Stimulated activated CD4-positive, alpha-beta T cell treated with anti-CD3 and anti-CD28 coated beads, Interleukin-12 subunit alpha, Interleukin-12 subunit beta, amount 100 ng/mL, for 24 hours (primary cell): ENCODE measurements around the gene DYSF.

Experiments
- DNase-seq, 2 experiments: peaks; one replicate each; pipeline ENCODE4 v3.0.0-alpha.2; 2020; ENCODE audit warnings: low read depth in 2 of 2

DYSF gene

DNA sequence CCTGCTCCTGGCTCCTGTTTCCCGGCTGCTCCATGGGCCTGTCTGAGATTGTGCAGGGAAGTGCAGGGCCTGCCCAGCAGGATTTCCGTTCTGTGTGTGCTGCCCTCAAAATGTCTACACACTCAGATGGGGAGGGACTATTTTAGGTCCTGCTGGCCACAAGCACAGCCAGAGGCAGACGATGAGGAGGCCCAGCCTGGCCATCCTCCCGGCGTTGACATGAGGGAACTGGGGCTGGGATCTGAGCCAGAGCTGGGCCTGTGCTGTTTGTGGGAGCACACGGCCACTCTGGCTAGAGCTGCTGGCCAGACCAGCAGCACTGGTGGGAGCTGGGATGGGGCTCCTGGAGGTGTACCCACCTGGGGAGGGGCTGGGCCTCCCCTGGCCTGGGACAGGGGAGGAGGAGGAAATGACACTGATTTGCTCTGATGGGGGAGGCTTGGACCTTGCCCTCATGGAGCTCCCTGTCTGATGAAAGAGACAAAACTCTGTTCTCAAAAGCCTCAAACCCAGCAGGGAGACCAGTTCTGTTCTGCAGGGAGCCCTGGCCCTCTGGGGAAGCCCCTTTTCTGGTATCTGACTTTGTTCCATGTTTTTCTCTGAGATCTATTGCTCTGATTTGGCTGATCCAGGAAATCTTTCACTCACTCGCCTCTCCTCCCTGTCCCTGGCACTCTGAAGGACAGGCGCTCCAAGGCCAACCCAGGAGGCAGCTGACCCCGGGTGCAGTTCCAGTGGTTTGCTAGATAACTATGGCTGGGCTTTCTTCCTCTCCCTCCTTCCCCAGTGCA is 161.8 kb downstream of the DYSF start:
- DNase-seq: no peak

DNA sequence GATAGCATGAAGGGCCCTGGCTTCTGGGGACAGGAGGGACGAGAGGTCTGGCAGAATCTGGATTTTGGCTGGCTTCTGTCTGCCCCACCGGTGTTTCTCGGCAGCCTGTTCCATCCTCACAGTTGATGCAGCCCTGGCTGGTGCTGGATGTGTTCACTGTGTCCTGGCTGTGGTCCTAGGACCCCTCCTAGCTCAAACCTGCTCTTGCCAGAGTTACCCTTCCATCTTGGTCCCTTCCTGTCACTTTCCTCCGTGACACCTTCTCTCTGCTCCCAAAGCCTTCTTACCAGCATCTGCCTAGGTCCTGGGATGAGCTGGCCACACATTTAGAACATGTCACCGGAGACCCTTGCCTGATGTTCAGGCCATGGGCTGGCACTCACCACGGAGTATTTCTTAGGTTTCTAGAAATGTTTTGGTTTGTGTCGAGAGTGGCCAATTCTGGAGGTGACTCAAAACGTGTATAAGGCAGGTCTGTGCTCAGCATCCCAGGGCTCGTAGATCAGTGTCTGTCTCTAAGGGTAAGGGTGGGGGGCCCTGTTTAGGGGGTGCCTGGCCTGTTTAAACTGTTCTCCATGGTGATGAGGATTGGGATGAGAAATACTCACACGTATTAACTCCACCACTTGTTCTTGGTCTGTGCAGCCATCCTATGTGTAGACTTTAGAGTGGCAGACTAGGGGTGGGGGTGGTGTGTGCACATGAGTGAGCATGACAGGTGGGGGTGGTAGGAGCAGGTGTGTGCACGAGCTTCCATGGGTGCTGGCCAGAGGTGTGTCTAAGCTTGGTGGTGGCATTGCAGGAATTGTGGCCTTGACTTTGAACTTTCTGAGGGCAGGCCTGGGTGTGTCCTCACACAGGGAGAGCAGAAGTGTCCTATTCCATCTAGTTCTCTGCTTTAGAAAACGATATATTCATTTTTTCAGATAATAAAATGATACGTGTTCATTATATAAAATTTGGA is 162.7 kb downstream of the DYSF start:
- no peak for DNase-seq

DNA sequence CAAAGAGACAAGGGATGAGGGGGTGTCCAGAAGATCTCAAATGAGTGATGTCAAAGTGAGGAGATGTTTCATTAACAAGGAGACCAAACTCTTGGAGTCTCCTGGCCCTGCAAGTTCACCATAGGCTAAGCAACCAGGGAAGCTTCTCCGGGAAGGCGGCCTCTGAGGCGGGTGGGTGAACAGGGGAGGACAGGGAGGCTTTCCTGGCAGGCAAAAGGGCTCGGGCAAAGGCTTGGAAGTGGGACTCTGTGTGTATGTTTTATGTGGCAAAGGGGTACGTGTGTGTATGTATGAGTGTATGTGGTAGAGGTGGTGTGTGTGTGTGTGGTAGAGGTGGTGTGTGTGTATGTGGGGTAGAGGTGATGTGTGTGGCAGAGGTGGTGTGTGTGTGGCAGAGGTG is 163.9 kb downstream of the DYSF start:
- DNase-seq: no peak

DNA sequence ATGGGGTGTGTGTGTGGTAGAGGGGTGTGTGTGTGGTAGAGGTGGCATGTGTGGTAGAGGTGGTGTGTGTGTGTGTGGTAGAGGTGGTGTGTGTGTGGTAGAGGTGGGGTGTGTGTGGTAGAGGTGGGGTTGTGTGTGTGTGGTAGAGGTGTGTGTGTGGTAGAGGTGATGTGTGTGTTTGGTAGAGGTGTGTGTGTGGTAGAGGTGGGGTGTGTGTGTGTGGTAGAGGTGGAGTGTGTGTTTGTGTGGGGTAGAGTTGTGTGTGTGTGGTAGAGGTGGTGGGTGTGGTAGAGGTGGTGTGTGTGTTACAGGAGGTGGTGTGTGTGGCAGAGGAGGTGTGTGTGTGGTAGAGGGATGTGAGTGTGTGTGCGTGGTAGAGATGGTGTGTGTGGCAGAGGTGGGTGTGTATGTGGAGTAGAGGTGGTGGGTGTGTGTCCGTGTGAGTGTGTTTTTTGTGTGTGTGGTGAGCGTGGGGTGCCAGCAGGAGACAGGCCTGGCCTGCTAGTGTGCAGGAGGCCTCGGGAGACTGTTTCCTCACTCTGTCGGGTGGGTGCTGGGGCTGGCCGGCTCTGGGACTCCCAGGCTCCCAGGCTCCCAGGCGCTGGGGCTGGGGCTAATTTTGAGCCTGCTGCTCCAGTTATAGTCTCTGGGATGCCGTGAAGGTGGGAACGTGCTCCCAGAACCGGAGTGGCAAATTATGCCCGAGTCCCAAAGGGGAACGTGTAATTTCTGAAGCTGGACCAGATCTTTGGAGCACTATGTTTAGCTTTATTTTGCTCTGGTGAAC is 165.2 kb downstream of the DYSF start:
- no peak for DNase-seq

DNA sequence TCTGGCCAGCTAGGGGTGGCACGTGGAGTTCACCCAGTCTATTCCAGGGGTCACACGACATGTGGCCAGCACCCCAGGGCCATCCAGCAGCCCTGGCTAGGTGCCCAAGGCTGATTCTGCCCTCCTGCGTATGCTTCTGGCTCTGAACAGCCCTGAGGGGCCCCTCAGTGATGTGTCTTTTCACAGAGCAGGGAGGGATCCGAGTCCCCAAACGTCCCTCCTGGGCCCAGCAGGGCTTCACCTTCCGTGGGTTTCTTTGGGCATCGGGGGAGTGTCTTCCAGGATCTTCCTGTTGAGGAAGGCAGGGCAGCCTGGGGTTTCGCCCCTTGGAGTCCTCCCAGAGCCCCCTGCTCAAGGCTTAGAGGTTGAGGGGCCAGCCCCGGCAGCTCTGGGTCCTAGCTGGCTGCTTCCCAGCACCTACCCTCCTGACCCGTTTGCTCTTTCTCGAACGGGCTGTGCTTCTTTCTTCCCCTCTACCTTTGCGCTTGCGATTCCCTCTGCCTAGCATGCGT is 165.9 kb downstream of the DYSF start:
- no peak for DNase-seq

DNA sequence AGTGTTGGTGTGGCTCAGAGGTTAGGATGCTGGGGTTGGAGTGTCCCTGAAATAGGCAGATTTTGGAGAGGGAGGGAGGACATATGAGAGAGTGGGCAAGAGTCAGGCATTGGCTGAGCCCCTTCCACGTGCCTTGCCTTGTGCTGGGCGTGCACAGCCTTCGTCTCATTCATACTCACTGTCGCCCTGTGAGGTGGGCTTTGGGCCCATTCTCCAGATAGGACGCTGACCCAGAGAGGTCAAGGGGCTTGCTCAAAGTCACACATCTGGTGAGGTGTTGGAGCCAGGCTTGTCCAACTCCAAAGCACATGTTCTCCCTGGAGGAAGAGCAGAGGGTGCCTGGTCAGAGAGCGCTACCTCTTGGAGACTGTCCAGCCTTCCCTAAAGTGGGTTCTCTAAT is 166.8 kb downstream of the DYSF start:
- DNase-seq: no peak

DNA sequence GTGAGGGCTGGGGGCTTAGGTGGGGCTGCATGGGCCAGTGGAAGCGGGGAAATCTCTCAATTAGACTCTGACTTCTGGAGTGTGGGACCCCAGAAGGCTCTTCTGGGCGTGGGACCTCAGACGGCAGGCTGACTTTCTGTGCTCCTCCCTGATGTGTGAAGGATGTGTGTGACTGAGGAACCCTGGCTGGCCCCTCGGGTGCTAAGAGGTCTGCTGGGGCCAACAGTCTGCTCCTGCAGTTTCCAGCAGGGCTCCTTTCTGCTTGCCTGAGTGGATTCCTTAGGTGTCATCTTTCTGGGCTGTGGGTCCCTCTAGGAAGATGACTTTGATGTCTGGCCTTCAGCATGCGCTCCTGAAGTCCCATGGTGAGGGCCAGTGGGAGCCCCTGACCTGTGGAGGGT is 167.5 kb downstream of the DYSF start:
- DNase-seq: no peak

DNA sequence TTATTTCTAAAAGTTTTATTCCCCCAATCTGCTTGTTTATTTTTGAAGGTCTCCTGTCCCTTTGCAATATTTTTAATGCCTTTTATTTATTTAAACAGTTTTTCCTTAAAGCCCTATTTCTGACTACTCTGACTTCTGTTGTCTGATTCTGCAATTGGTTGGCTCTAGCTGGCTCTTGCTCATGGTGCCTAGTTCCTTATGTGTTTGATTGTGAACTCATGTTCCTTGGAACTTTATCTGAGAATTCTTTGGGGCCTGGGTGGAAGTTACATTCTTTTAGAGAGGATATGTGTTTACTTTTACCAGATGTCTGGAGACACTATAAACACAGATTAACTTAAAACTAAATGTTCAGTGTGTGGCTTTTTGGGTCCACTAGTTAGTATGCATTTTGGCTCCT is 175.9 kb downstream of the DYSF start:
- no peak for DNase-seq

DNA sequence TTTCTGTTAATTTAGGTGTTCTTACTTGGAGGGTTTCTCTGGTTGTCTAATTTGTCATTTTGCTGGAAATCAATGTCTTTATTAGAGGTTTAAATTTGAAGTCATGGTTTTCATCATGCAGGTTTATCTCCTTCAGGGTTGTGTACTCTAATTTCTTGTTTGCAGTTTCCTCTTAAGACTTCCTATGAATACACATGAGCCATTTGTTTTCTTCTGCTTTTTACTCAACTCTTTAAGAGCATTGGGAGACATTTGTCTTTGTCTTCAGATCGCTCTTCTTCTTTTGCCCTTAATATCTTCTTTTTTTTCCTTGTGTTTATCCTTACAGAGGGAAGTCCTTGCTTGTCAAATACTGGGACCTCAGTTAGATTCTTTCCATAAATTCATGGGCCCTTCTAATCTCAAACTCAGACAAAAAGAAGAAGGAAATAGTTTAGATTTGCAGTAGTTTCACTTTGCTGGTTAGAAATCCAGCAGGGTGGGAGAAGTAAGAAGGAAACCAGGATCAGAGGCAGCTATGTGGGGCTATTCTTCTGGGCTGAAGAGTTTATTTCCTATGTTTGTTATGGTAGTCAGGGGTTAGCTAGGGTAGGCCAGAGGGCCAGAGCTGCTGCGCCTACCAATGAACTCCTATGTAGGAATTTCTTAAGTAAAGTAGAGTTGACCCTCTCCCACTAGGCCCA is 176.6 kb downstream of the DYSF start:
- no peak for DNase-seq

DNA sequence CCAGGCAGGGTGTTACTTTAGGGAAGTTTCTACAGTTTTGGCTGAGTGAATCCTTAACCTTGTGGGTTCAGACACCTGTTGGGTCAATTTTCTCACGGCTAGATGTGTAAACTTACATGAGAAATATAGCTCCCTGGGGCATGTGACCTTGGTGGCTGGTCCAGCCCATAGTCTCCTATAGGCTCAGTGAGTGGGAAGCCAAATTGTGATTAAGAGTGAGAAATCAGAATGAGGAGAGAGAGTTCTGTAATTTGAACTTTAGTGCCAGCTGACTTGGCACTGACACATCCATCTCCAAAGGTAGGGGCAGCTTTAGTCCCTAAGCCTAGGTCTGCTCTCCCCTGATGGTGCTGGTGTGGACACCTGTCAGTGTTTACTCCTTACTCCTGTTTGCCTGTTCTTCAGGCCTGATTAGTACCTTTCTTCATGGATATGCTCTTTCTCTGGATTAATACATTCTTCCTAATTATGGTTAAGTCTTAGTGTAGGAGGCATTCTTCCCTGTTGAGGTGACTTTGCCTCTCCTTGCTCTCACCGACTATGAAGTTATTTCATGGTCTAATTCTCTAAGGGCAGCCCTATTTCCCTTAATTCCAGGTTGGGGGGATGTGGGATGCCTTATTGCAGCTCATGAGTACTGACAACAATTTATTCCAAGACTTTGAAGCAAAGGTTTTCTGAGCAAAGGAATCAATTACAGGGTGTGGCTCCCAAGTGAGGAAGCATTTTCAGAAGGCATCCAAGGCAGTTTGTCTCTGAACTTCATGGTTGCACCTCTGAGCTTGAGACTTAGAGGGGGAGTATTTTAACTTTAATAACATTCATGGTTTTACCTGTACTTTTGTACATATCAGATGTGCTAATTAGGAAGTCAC is 177.3 kb downstream of the DYSF start:
- DNase-seq: no peak

DNA sequence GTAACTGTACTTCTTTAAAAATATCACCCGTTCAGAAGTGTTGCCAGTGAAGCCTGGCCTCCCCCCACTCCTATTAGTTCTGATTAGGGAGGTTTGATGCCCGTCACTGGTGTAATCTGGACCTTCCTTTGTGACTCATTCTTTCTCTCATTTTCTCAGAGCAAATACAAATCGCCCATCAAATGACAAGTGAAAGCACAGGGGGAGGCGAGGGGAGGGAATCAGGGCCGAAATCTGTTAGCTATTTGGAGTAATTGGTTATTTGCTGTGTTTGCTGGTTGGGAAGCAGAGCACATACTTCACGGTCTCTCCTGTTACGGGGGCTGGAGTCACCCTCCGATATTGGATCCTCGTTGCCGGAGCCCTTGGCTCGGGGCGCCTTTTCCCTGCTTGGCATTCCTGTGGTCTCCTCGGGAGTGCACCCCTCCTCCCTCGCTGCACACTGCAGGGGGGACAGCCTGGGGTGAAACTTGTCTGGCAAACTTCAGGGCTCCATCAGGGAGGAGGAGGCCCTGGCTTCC is 178.1 kb downstream of the DYSF start:
- no peak for DNase-seq

DNA sequence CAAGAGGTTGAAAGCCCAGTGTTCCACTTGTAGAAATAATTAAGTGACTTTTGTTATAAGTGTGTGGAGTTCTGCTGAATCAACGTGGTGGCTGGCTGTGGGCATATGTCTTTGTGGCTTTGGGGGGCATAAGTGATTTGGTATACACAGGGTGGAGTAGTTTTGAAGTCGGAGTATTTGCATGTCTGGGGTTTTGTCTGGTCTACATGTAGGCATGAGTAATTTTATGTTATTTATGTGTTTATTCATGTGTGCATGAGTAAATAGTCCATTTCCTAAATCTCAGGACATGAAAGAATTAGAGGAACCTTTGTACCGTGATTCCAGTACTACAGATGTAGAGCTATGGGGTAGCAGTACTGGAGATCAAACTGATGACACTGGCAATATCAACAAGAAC is 179.7 kb downstream of the DYSF start:
- no peak for DNase-seq

DNA sequence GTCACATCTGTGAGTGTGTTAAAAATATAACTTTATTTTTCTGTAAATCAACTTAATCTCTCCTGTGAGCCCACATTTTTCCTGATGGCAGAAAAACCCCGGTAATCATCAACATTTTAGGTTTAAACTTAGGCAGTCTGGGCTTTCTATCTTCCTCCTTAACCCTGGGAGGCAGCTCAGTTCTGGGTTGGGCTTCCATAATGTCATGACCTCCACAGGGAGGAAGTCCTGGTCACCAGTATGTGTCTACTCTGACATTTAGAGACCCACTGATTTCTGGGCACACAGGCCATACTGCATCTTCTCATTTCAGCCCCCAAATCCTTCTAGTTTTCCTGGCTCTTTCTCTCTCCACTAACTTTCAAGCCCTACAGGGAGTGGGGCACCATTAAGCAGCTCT is 181.2 kb downstream of the DYSF start:
- no peak for DNase-seq

DNA sequence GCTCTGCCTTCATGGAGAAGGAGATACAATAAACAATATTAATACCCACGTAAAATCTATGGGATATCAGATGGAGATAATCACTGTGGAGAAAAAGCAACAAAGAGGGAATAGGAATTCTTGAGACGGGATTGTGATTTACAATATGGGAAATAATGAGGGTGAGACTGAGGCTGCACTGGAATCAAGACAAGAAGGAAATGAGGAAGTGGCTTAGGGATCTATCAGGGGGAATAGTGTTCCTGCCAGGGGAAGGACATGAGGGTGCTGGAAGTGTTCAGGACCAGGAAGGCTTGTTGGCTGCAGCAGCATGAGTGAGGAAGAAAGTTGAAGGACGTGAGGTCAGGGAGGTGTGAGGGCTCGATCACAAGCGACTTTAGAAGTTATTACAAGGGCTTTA is 182.4 kb downstream of the DYSF start:
- no peak for DNase-seq

DNA sequence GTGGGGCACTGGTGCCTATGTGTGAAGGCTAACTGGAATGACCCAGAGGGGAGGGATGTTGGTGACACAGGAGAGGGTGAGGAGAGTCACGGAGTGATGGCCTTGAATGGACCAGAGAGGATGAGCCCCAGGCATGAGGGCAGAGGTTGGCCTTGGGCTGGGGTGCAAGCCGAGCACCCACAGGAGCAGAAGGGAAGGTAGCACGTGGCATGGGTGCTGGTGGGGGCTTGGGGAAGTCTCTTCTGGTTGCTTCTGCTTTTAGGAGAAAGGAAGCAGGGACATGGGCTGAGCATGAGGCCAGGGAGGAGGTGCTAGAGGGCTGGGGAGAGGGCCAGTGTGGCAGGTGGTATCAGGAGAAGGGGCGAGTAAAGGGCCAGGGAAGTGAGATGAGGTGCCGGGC is 183.8 kb downstream of the DYSF start:
- DNase-seq: no peak

DNA sequence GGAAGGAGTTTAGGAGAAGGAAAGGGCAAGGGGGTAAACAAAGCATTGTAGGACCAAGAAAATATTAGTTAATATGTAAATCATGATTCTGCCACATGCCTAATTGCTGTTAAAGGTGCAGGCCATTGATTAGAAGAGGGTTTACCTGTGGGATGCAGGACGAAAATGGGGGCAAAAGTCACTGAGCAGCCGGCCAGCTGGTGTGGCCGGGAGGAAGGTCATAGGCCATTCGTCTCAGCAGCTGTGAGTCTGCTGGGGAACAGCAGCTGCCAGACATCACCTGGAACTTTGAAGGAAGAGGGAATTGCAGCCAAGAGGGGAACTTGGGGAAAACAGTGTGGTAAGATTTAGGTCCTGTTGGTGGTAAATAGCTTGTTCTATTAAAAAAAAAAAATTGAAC is 184.4 kb downstream of the DYSF start:
- no peak for DNase-seq

DNA sequence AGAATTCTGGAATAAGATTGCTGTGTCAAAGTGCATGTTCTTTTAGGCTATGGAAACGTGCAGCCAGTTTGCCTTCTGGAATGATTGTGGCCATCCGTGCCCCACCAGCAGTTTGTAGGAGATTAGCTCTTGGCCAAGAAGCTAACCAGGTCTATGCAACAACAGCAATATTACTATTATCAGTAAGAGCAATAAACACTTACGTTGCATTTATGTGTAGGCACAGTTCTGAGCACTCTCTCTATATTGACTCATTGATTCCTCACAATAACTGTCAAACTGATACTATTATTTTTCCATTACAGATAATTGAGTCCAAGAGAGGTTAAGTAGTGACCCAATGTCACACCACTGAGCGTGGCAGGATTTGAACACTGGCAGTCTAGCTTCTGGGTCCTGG is 186.4 kb downstream of the DYSF start:
- no peak for DNase-seq

DNA sequence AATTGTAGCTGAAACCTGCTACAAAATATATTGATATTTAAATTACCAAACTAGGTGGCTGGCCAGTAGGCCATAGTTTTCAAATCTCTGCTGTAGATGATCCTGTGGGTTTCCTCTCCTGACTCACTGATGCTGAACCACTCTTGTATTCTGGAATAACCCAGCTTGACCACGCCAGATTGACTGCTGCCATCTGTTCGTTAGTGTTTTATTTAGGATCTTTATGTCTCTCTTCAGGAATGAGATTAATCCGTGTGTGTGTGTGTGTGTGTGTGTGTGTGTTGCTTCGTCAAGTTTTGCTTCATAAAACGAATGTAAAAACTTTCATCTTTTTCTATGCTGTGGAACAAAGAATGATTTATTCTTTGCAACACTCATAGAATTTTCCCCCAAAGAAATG is 187.1 kb downstream of the DYSF start:
- DNase-seq: no peak

DNA sequence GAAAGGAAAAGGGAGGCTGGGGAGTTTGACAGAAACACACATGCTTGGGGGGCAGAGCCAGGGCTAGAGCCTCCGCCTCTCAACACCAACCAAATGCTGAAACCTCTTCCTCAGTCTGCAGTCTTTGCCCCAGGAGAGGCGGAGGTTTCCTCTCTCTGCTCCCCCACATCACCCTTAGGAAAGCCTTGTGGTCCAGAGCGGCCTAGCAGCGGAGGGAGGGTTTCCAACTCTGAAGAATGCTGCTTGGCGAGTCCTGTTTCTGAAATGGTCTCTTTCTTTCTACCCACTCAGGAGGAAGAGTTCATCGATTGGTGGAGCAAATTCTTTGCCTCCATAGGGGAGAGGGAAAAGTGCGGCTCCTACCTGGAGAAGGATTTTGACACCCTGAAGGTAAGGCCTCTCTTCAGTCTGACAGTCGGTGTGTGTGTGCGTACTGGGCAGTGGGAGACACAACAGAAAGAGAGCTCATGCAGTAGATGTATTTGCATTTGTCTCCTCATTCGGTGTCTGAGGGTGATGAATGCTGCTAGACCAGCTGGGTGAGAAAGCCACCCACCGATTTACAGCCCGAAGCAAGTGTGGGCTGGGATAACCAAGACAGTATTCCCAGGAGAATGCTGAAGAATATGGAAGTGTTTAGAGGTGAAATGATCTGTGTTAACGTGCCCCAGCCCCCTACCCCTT is 190.5 kb downstream of the DYSF start:
- DNase-seq: no peak

DNA sequence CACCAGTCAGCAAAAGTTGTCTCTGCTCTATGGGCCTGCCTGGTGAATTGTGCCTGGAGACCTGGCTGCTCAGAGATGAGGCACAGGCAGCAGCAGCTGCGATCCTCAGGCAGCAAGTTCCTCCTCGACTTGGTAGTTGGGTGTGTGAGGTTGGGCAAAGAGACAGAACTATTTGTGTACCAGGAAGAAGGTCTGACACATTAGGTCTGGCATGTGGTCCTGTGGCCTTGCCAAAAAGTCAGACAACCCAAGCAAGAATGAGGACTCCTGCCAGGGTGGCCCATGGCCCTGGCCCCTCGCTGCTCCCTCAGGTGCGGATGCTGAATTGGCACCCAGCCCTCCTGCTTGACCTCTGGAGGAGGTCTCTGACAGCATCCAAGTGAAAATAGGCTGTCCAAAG is 192.7 kb downstream of the DYSF start:
- no peak for DNase-seq
